Renal cortical epithelial cell (primary cell): Measurements from ENCODE around the gene NUDT13. TPM values are rescaled to one million over a fixed set of nuclear protein-coding genes. Genes with fewer than 3 reads are reported as not detected.
A peak's percentile ranks its signal among the peaks of the same experiment; 100 is the strongest.

Experiments
- DNase-seq: peaks from one replicate; pipeline ENCODE4 v3.0.0-alpha.2; 2011; ENCODE audit warnings: low read depth
- total RNA-seq: library from RNA; depleted of rRNA; stranded (reverse); fragments of >200 nt; gene quantifications from 2 replicates; pipeline ENCODE4 v1.2.3, GENCODE V29; 2014

NUDT13 gene
- 1.2 and 1.7 TPM in 2 replicates for total RNA-seq

DNA sequence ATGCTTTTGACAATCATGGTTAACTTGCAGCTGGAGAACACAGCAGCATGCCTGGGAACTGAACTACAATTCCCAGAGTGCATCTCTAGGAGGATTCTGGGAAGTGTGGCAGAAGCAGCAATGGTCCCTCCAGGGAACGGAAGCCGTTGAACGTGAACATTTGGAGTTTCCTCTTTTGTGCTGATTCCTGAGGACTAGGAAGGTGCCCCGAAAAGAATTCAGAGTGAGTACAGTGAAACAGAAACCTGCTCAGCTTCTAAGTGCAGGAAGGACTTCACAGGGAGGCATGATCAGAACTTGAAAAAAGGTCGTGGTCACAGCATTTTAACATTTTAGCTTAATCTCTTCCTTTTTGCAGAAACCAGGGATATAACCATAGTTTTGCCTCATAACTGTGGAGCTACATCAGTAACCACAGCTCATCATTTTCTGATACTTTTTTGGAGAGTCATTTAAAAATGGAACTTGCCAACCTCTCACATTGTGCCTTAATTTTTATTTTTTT lies at the start of gene NUDT13:
Gene NUDT13 (plus strand): TSS at position 111 of the 505 bp plus-strand sequence. CDS start 3,911 bp downstream, outside the sequence.
- DNase-seq = peak; percentile 84

DNA sequence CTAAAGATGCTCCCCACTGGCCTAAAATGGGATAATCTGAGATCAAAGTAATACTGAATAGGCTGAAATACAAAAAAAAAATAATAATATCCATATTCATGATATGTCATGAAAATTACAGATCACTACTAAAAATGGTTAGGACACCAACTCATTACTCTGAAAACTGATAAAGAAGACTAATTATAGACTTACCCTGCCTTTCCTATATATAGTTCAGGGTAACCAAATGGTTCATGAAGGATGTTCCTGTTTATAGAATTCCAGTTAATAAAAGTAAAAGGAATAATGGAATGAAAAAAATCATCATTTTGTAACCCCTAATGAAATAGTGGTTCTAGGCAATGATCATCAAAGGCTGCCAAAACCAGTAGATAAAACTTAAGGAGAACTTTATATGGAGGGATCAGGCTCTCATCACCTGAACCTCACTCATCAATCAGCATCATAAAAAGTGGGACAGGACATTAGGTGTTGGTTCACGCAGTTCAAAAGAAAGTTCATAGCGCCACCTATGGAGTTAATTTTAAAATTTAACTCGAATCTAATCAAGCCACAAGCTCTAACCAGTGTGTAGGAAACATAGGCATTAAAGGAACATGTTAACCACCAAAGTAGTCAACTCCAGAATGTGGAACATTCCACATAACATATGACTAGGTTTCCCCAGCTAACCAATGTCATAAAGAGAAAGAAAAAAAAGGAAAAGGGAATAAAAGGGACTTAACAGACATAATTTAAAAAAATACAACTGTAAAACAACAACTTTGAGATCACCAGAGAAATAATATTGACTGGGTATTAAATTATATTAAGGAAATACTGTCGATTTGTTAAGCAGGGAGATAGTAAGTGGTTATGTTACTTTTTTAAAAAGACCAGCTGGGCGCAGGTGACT lies 49.3 kb upstream of the NUDT13 start:
- peak; percentile 59 for DNase-seq

DNA sequence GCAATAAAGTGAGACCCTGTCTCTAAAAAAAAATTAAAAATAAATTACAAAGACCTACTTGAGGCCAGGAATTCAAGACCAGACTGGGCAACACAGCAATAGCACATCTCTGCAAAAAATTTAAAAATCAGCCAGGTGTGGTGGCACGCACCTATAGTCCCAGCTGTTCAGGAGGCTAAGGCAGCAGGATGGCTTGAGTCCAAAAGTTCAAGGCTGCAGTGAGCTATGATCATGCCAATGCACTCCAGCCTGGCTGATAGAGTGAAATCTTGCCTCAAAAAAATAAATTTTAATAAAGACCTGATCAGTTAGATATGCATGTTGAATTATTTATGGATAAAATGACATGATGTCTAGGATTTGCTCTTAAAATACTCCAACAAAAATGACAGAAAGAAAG lies 48.5 kb upstream of the NUDT13 start:
- DNase-seq = no peak

DNA sequence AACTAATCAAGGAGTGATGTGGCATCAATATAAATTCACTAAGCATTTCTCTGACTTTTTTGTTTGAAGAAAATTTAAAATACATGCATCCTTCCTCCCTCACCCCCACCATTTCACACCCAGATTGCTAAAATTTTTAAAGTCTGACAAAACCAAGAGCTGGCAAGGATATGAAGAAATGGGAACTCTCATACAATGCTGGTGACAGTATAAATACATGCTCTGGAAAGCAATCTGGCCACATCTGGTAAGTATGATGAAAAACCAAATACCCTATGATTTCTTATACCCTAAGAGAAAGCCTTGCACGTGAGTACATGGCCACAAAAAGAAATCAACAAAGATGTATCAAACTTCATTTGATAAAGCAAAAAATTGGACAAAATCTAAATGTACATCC lies 44.8 kb upstream of the NUDT13 start:
- no peak for DNase-seq

DNA sequence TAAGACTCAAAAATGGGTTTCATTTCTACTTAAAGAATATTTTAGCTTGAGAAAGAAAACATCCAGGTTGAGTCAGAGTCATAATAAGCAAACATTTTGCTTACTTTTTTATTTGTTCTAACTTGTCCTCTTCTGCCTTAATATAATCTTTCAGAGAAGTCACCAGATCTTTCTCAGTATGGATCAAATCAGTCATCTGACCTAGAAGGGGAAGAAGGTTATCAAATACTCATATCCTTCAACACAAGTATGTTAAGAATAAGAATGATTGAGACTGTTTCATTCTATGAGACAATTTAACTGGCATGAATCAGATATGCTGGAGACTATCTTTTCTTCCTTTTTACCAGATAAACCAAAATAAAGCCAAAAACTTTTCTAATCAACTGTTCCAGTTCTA lies 36.6 kb upstream of the NUDT13 start:
- DNase-seq = no peak

DNA sequence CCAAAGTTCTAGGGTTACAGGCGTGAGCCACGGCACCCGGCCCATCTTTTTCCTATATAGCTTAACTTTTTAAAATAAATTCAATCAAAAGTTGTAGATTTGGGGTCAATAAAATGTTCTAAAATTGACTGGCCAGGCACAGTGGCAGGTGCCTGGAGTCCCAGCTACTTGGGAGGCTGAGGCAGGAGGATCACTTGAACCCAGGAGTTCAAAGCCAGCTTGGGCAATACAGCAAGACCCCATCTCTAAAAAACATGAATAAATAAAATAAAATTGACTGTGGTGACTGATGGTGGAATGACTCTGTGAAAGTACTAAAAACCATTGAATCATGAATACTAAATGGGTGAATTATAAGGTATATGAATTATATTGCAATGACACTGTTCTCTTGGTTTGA lies 34.4 kb upstream of the NUDT13 start:
- DNase-seq = no peak

DNA sequence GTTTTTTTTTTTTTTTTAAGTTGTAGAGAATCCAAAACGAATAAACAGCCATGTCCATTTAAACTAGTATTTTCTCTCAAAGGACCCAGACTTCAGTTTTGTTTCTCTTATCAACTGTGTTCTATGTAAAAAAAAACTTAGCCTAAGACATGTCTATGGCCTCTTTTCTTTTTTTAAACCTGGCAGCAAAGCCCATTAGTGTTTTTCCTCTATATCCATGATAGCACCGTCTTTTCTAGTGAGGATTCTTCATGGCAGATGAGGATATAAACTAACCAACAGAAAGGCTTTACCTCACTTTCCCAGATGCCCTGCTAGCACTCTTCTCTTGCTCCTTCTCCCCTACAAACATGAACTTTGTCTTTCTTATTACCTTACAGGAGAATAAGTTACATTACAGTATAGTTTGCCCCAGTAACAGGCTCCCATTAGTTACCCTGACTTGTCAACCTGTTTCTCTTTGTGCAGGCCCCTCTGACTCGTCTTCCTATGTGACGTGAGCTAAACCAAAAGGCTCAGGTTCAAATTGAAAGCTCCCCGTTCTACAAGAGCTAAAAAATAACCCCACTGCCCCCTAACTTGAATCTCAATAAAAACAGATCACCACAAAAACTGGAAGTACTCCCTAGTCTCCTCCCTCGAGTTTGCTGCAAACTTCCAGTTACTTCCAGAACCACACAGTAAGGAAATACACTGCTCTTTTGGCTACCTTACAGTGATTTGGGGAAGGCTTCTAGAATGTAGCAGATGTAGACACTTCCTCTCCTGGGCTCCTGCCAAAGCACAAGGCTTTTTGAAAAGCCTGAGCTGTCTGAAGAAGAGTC lies 33.7 kb upstream of the NUDT13 start:
- peak; percentile 35 for DNase-seq

DNA sequence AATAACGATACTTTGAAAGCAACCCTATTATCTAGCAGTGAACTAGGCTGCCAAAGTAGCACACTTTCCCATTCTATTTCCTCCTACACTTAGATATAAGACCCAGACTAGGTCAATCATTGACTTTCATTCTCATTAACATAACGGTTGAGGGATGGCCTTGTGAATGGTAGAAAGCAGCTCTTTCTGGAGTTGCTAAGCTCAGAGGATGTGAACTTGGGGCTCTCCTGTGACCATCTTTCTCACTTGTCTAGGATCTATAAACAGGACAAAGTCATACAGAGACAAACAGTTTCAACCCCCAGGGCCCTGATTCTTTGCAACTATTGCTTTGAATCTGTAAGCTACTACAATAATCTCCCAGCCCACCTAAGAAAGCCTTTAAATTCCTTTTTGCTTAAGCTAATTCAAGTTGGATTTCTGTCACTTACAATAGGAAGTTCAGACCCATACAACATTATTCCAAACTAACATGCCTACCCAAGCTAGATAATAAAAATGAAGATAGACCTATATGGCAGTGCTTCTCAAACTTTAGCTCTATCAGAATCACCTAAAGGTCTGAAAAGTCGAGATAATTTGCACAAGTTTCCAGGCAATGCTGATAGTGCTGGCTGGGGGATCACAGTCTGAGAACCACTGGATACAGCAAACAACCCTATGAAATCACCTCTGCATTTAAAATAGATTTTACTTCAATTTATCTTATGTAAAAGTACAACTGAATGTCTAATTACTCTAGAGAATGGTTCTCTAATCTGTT lies 30.3 kb upstream of the NUDT13 start:
- DNase-seq = peak; percentile 67

DNA sequence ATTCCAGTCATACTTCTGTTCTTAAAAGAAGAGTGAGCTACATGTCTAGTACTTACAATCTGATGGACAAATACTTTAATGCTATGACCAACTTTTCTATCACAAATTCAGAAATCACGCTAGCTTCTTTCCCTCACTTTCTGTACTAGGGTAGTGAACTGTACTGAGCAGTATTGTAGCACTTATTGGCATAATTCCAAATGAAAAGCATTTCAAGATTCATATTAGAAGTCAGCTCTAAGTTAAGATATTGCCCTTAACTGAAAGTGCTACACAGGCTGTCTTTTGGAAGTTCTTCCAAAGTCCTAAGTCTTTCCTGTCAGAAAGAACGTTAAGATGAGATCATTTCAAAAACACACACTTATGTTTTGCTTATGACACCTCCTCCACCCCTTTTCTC lies 27.0 kb upstream of the NUDT13 start:
- no peak for DNase-seq

DNA sequence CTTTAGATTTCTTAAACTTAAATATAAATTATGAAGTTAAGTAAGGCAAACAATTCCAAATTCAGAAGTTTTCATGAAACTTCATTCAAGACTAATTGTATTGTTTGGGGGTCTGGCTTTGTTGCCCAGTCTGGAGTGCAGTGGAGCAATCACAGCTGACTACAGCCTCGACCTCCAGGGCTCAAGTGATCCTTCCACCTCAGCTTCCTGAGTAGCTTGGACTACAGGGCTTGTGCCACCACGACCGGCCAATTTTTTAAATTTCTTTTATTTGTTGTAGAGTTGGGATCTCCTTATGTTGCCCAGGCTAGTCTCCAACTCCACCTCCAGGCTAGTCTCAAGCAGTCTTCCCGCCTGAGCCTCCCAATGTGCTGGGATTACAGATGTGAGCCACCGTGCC lies 26.0 kb upstream of the NUDT13 start:
- DNase-seq = no peak

DNA sequence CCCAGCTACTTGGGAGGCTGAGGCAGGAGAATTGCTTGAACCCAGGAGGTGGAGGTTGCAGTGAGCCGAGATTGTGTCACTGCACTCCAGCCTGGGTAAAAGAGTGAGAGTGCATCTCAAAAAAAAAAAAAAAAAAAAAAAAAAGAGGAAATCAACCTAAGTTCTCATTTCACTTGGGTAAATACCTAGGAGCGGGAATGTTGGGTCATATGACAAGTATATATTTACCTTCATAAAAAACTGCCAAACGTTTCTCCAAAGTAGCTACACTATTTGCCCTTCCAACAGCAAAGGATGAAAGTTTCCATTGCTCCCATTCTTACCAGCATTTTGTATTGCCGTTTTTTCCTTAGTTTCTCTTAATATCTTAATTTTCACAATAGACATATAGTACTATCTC lies 23.4 kb upstream of the NUDT13 start:
- no peak for DNase-seq

DNA sequence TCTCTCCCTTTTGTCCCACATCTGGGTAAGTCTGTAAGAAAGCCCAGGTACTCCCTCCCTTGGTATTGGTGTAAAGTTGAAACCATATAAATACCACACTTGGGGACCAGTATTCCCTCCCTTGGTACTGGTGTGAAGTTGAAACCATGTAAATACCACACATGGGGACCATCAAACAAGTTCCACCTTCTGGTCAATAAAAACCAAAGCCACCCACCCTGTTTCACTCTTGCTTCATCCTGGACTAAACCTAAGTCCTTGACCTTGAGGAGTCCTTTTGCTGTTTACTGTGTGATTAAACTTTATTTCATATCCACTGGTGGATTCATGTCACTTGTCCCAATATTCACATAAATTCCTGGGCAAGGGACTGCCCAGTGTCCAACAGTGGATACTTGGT lies 22.0 kb upstream of the NUDT13 start:
- DNase-seq = no peak

DNA sequence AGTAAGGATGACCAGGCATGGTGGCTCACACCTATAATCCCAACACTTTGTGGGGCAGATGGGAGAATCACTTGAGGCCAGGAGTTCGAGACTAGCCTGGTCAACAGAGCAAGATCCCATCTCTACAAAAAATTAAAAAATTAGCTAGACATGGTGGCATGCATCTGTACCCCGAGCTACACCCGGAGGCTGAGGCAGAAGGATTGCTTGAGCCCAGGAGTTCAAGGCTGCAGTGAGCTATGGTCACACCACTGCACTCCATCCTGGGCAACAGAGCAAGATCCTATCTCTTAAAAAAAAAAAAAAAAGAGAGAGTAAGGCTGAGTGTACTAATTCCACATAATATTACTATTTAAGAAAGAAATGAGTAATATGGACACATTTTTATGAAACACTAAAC lies 17.4 kb upstream of the NUDT13 start:
- DNase-seq = no peak

DNA sequence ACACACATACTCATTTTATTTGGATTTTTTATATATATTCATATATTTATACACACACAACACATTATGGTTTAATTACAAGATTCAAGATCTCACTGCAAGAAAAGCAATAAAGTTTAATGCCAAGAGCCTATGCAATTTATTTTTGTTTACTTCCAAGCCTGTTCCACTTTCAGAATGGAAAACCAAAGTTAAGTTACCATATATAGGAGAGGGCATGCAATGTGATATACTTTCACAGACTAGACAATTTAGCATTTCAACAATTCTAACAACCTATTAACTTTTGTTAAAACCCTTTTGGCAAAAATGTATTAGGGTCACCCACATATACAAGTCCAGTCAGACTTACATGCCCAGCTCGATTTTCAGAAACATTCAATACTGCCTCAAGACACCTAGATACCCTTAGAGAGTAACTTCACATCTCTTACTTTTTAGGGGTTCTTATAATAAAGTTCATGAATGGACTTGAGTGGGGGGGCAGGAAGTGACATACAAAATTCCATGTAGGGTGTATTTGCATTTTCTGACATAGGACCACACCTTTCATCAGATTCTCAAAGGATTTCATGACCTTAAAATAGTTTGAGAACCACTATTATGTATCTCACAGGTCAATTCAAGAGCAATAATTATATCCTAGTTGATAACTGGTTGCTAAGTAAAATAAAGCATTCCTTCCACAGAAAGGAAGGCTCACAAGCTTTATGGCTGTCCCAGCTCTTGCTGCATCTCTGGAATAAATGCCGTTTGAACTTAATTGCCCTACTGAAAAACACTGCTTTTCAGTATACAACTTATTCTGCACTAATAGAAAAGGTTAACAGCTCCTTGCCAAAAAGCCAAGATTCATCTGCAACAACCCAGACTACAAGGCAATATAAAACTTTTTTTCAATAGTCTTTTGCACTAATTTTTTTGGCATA lies 16.1 kb upstream of the NUDT13 start:
- no peak for DNase-seq

DNA sequence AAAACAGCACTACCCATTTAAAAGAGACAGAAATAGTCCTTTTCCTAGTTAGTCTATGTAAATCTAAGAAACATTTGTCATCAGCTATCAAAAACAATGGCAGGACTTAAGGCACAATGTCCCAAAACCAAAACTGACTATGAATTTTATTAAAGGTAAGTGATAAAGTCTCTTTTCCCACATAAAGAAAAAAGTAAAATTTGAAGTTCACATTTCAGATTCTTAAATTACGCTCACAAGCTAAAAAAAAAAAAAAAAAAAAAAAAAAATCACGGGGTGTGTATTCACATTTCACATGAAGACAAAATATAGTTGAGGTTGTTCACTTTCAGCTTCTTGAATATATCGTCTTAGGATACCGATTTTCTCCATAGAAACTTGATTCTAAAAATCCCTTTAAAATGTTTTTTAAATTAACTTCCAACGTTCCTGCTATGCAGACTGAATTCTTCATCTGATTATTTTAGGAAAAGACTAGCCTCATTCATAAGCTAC lies 15.2 kb upstream of the NUDT13 start:
- DNase-seq = no peak

DNA sequence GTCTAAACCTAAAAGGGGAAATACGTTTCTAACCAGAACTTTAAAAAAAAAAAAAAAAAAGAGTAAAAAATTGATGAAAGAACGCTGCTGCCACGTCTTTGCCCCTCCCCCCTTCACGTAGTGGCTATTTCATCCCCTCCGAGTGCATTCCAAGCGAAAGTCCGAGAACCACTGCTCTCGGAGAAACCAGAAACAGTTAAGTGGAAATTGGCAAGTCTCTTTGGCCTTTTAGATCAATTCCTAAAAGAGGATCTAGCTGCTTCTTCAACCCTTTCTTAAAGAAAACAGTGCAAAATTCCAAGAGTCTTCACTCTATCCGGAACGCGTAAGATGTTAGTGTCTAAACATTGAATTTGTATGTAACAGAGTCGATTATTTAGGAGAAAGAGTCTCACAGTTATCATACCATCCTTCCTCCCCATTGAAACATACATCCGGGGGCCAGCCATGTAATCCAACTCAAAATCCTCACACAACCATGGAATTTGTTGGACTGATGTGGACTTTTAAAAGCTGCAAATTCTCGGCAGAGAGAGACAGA lies 14.7 kb upstream of the NUDT13 start:
- DNase-seq = peak; percentile 50

DNA sequence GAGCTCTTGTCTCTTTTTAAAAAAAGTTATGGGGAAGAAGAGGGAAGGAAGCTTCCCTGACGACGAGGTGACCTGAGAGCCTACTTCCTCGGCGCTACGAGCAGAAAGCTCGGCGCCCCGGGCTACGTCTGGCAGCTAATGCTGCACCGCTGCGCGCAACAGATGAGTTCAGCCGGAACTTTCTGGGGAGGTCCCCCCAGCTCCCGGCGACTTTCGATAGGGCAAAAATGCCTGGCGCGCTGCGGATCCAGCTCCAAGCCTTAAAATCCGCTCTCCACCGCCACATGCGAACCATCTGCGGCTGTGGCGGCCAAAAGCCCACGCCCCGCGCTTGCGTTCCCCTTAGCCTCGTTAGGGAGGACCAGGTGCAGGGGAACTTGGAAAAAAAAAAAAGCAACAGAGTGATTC lies 14.2 kb upstream of the NUDT13 start:
- DNase-seq = no peak

DNA sequence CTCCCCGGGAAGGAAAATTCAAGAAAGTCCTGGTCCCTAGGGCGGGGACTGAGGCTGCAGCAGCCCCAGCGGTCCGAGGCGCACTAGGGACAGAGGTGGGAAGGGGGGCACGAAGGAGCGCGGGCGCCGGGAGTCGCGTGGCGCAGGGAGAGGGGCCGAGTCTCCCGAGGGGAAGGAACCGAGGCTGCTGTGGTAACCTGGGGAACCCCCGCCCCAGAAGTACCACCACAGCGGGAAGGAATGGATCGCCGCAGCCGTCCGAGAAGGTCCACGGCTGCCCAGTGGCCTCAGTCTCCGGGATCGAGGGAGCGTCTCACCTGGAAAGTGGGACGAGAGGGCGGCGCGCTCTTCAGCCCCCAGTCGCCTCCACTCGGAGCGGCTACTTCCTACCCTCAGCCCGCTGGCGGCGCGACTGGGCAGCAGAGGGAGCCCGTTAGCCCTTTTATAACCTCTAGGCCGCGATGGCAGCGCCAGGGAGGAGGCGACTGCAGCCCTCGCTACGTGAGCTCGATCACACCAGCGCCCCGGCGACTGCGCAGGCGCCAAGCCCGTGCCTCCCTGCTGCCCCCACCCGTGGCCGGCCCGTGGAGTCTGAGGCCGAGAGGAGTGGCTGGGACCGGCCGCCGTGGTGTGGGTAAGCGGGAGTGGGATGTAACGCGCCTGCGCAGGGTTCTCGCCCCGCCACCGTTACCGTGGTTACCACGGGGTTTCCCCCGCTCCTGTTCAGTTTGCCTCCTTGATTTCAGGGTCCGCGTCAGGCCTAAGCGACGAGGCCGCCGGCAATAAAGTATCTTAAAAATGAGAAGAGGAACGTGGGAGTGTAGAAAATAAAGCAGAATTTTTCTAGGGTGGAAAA lies 13.6 kb upstream of the NUDT13 start, which contains the start of gene P4HA1:
Gene P4HA1 (minus strand): TSS at position 418 of the 856 bp plus-strand sequence. CDS start 21,983 bp downstream, outside the sequence.
- peak; percentile 88 for DNase-seq

DNA sequence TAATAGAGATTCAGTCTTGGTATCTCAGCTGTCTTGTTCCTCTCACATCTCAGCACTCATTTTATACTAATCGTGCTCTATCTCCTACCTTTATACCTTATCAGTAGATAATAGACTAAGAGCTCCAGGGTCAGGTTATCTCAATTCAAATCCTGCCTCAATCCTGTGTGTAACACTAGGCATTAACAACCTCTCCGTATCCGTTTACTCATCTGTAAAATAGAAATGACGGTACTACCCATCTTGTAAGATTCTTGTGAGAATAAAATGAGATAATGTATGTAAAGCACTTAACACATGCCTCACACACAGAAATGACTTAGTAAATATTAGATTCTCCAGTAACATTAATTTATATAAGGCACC lies 13.0 kb upstream of the NUDT13 start:
- no peak for DNase-seq
